ENCODE measurements around the gene RNASEH2B.

RNASEH2B gene

DNA sequence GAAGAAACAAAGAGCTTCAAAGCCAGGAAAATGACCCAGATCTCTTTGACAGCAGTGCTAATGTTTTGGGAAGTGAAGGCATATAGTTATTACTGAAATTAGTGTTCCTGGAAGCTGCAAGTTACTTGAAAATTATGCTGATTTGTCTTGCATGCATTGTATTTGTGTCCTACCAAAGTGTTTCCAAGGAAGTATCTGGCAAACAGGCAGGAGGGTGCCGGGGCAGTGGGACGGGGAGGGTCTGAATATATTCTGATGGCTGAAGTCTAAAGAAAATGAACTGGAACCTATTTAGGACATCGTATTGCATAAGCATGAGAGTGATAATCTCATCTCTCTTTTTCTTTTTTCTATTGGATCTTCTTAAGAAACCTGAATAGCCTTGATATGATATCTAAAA lies 9.0 kb downstream of the RNASEH2B start:
- no peaks in the 10 kb centered on the region for H3K27me3 ChIP-seq (ENCODE audit: insufficient read depth, low read depth)
- no peak overlapping the region for H2AFZ ChIP-seq (ENCODE audit: low read depth)
- H3K36me3 ChIP-seq (ENCODE audit: insufficient read depth): no peaks in the 10 kb centered on the region
- H3K4me2 ChIP-seq: no peak overlapping the region
- TF ChIP-seq, protein P1, sequence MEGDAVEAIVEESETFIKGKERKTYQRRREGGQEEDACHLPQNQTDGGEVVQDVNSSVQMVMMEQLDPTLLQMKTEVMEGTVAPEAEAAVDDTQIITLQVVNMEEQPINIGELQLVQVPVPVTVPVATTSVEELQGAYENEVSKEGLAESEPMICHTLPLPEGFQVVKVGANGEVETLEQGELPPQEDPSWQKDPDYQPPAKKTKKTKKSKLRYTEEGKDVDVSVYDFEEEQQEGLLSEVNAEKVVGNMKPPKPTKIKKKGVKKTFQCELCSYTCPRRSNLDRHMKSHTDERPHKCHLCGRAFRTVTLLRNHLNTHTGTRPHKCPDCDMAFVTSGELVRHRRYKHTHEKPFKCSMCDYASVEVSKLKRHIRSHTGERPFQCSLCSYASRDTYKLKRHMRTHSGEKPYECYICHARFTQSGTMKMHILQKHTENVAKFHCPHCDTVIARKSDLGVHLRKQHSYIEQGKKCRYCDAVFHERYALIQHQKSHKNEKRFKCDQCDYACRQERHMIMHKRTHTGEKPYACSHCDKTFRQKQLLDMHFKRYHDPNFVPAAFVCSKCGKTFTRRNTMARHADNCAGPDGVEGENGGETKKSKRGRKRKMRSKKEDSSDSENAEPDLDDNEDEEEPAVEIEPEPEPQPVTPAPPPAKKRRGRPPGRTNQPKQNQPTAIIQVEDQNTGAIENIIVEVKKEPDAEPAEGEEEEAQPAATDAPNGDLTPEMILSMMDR (conservative IDR thresholded peaks at IDR 0.05; ENCODE audit: low read depth, low read length): no peak
- no peak overlapping the region for H3K27ac ChIP-seq
- no peaks in the 10 kb centered on the region for H4K20me1 ChIP-seq (ENCODE audit: insufficient read depth)
- peaks cover 18% of the 10 kb centered on the region for H3K4me1 ChIP-seq (ENCODE audit: low read depth, poor library complexity, severe bottlenecking)
- peaks cover 50% of the 10 kb centered on the region for H3K79me2 ChIP-seq (ENCODE audit: insufficient read depth, low read depth)
- H3K9ac ChIP-seq: no peak overlapping the region
- no peak overlapping the region for H3K4me3 ChIP-seq (IDR thresholded peaks at IDR 0.05; ENCODE audit: insufficient read depth, low read depth, low read length)

DNA sequence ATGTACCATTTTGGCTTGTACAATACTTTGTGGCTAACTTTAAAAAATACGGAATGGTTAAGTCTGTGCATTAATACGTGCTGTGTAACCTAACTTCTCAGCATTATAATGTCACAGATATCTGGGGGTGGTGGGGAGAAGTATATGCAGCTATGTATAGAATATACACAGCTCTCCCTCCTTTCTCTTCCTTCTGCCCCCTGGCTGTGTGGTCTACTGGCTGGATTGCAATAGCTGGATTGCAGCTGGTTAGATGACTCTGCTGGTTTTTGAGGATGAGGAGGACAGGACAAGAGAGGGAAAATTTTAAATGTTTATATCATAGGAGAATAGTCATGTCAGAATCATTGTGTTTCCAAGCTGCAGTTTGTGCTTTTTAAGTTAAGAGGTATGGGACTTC lies 9.7 kb downstream of the RNASEH2B start:
- Histone ChIP-seq H3K9ac (no peak overlapping the region), H3K27me3 (ENCODE audit: insufficient read depth, low read depth) (no peaks in the 10 kb centered on the region), H3K27ac (no peak overlapping the region), H2AFZ (ENCODE audit: low read depth) (no peak overlapping the region), H3K79me2 (ENCODE audit: insufficient read depth, low read depth) (peaks cover 50% of the 10 kb centered on the region), H3K36me3 (ENCODE audit: insufficient read depth) (no peaks in the 10 kb centered on the region), H3K4me1 (ENCODE audit: low read depth, poor library complexity, severe bottlenecking) (peaks cover 14% of the 10 kb centered on the region), H4K20me1 (ENCODE audit: insufficient read depth) (no peaks in the 10 kb centered on the region), H3K4me2 (no peak overlapping the region), H3K4me3 (IDR thresholded peaks at IDR 0.05; ENCODE audit: insufficient read depth, low read depth, low read length) (no peak overlapping the region)
- TF ChIP-seq, protein P1 (conservative IDR thresholded peaks at IDR 0.05; ENCODE audit: low read depth, low read length): no peak

DNA sequence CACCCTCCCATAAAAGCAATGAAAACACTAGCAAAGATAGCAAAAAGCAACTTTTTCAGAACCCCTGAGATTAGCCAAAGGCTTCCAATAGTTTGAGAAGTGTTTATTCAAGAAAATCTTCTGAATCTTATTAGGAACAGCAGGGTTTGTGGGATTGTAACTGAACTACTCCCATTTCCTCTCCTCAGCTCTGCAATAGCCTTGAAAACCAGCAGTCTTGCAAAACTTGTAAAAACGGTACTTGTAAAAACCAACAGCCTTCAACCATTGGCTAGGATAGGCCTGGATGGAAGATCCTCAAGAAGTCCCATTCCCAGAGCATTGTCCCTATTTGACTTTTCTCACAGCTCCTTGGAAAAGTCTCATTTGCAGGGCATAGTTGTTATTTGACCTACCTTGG lies 12.1 kb downstream of the RNASEH2B start:
- Histone ChIP-seq H3K36me3 (ENCODE audit: insufficient read depth) (no peaks in the 10 kb centered on the region), H3K79me2 (ENCODE audit: insufficient read depth, low read depth) (peaks cover 40% of the 10 kb centered on the region; the same call in 1 of the 2 replicates)

DNA sequence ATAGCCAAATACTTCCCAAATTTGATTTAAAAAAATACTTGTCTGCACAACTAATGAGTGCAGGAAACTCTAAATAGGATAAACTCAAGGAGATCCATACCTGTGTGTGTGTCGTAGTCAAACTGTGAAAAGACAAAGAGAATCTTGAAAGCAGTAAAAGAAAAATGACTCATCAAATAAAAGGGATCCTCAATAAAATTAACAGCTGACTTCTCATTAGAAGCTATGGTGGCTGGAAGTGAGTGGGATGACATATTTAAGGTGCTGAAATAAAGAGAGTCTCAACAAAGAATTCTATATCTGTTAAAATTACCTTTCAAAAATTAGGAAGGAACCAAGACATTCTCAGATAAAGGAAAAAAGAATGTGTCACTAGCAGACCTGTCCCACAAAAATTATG lies 13.7 kb downstream of the RNASEH2B start:
- Histone ChIP-seq H3K36me3 (ENCODE audit: insufficient read depth) (no peaks in the 10 kb centered on the region), H3K4me3 (IDR thresholded peaks at IDR 0.05; ENCODE audit: insufficient read depth, low read depth, low read length) (no peak overlapping the region), H3K4me1 (ENCODE audit: low read depth, poor library complexity, severe bottlenecking) (no peaks in the 10 kb centered on the region), H3K79me2 (ENCODE audit: insufficient read depth, low read depth) (peaks cover 29% of the 10 kb centered on the region; the same call in 1 of the 2 replicates), H3K9ac (no peak overlapping the region), H2AFZ (ENCODE audit: low read depth) (no peak overlapping the region), H3K27ac (no peak overlapping the region), H3K4me2 (no peak overlapping the region), H4K20me1 (ENCODE audit: insufficient read depth) (no peaks in the 10 kb centered on the region), H3K27me3 (ENCODE audit: insufficient read depth, low read depth) (no peaks in the 10 kb centered on the region)
- TF ChIP-seq, protein P1 (conservative IDR thresholded peaks at IDR 0.05; ENCODE audit: low read depth, low read length): no peak

More for the DNA sequence above, 12.1 kb downstream of the RNASEH2B start:
- no peaks in the 10 kb centered on the region for H4K20me1 ChIP-seq (ENCODE audit: insufficient read depth)
- H3K27me3 ChIP-seq (ENCODE audit: insufficient read depth, low read depth): no peaks in the 10 kb centered on the region
- no peak overlapping the region for H2AFZ ChIP-seq (ENCODE audit: low read depth)
- H3K27ac ChIP-seq: no peak overlapping the region
- TF ChIP-seq, protein P1 (conservative IDR thresholded peaks at IDR 0.05; ENCODE audit: low read depth, low read length): no peak
- H3K9ac ChIP-seq: no peak overlapping the region
- no peak overlapping the region for H3K4me2 ChIP-seq
- no peak overlapping the region for H3K4me3 ChIP-seq (IDR thresholded peaks at IDR 0.05; ENCODE audit: insufficient read depth, low read depth, low read length)
- H3K4me1 ChIP-seq (ENCODE audit: low read depth, poor library complexity, severe bottlenecking): peaks cover 7% of the 10 kb centered on the region
